CD4-positive, CD25-positive, alpha-beta regulatory T cell (primary cell): ENCODE results near the gene ADARB1. TPM values are rescaled to one million over a fixed set of nuclear protein-coding genes. Genes with fewer than 3 reads are reported as not detected.
A peak's percentile ranks its signal among the peaks of the same experiment; 100 is the strongest.

Experiments used
- ATAC-seq, 2 donors: fragments of 150-1000 bp; cut with Tn5 transposase; one replicate each; pipeline ENCODE4 v1.10.0; 2021; ENCODE audit warnings: low read depth in 2 of 2, moderate number of reproducible peaks in 2 of 2, moderate library complexity in 1 of 2
- DNase-seq, 3 donors: peaks; one replicate each; pipeline versions ENCODE4 v3.0.0 to v3.0.0-alpha.2; 2012 to 2022; ENCODE audit warnings: mixed read lengths in 1 of 3
- H3K27ac ChIP-seq: one replicate; pipeline ENCODE4 v1.7.0; 2013; ENCODE audit warnings: mild to moderate bottlenecking, low read length; ENCODE audit not compliant: insufficient read depth, poor library complexity, severe bottlenecking
- H3K27me3 ChIP-seq: one replicate; pipeline ENCODE4 v1.7.0; 2013; ENCODE audit warnings: low read length; ENCODE audit not compliant: control insufficient read depth, insufficient read depth
- H3K36me3 ChIP-seq: one replicate; pipeline ENCODE4 v1.7.0; 2013; ENCODE audit warnings: mild to moderate bottlenecking, low read length, moderate library complexity; ENCODE audit not compliant: control insufficient read depth, insufficient read depth
- H3K4me1 ChIP-seq: 2 replicates; pipeline ENCODE4 v1.7.0; 2013; ENCODE audit warnings: mild to moderate bottlenecking, low read length; ENCODE audit not compliant: insufficient read depth, control insufficient read depth, poor library complexity, severe bottlenecking
- H3K4me3 ChIP-seq: one replicate; pipeline ENCODE4 v1.7.0; 2013; ENCODE audit warnings: low read depth, mild to moderate bottlenecking, low read length, moderate library complexity
- H3K9me3 ChIP-seq, 2 experiments: 1 replicate in 1 of 2; 2 replicates in 1 of 2; pipeline ENCODE4 v1.7.0; 2013; ENCODE audit warnings: low read length in 2 of 2, mild to moderate bottlenecking in 1 of 2, moderate library complexity in 1 of 2; ENCODE audit not compliant: control insufficient read depth in 2 of 2
- H3K27ac Mint-ChIP-seq, 3 donors: one replicate each; pipeline ENCODE4 v1.8.0; 2020 to 2022; ENCODE audit warnings: mild to moderate bottlenecking in 3 of 3, mixed read lengths in 3 of 3, moderate library complexity in 2 of 3
- H3K27me3 Mint-ChIP-seq: one replicate; pipeline ENCODE4 v1.8.0; 2022; ENCODE audit warnings: mild to moderate bottlenecking, mixed read lengths
- H3K36me3 Mint-ChIP-seq: one replicate; pipeline ENCODE4 v1.8.0; 2020; ENCODE audit warnings: mixed read lengths
- H3K4me1 Mint-ChIP-seq, 4 donors: one replicate each; pipeline ENCODE4 v1.8.0; 2020 to 2022; ENCODE audit warnings: mixed read lengths in 4 of 4, mild to moderate bottlenecking in 1 of 4
- H3K4me3 Mint-ChIP-seq, 4 donors: one replicate each; pipeline ENCODE4 v1.8.0; 2020 to 2022; ENCODE audit warnings: mild to moderate bottlenecking in 4 of 4, mixed read lengths in 4 of 4, moderate library complexity in 3 of 4
- H3K9me3 Mint-ChIP-seq, 7 donors: one replicate each; pipeline ENCODE4 v1.8.0; 2020 to 2022; ENCODE audit warnings: mixed read lengths in 7 of 7, mild to moderate bottlenecking in 3 of 7, moderate library complexity in 2 of 7
- polyA plus RNA-seq, 4 donors: library from polyadenylated mRNA; unstranded; fragments of 300-500 nt; fragmentation: Illumina TruSeq; gene quantifications; one replicate each; pipeline ENCODE4 v1.2.3, GENCODE V29; 2021
- total RNA-seq: library from RNA; stranded (reverse); gene quantifications from one replicate; pipeline ENCODE4 v1.2.3, GENCODE V29; 2022

The ADARB1 gene
- total and polyA plus RNA-seq, 5 donors from 2014 or later: 2.8 to 52.9 (median 5.6) TPM

GRCh38 chr21:45204395-45204794 lies 130.0 kb downstream of the ADARB1 start:
- Mint-ChIP-seq H3K27me3 (no peaks in the 10 kb centered on the region), H3K9me3 (peaks cover 0 to 1% (median 0%) of the 10 kb centered on the region in 7 donors), H3K4me1 (peaks cover 5 to 29% (median 8%) of the 10 kb centered on the region in 4 donors), H3K27ac (peak overlapping the region in 1 of 3 donors; percentile 73), H3K4me3 (no peak overlapping the region), H3K36me3 (peaks cover 54% of the 10 kb centered on the region)
- Histone ChIP-seq H3K27me3 (no peaks in the 10 kb centered on the region), H3K27ac (no peak overlapping the region), H3K4me3 (no peak overlapping the region), H3K4me1 (no peaks in the 10 kb centered on the region), H3K36me3 (peaks cover 38% of the 10 kb centered on the region), H3K9me3 (no peaks in the 10 kb centered on the region)
- DNase-seq: no peak
- no peak for ATAC-seq

GRCh38 chr21:45207839-45208626 lies 133.7 kb downstream of the ADARB1 start:
- no peak overlapping the region for H3K27ac ChIP-seq
- H3K27me3 ChIP-seq: no peaks in the 10 kb centered on the region
- Mint-ChIP-seq H3K4me3 (no peak overlapping the region), H3K27ac (peak overlapping the region in 2 of 3 donors; percentile 24 to 66), H3K27me3 (no peaks in the 10 kb centered on the region), H3K9me3 (peaks cover 0 to 1% (median 0%) of the 10 kb centered on the region in 7 donors), H3K4me1 (peaks cover 5 to 20% (median 6%) of the 10 kb centered on the region in 4 donors), H3K36me3 (peaks cover 53% of the 10 kb centered on the region)
- no peak for ATAC-seq
- H3K4me3 ChIP-seq: no peak overlapping the region
- no peak for DNase-seq
- H3K36me3 ChIP-seq: peaks cover 58% of the 10 kb centered on the region
- H3K4me1 ChIP-seq: no peaks in the 10 kb centered on the region
- no peaks in the 10 kb centered on the region for H3K9me3 ChIP-seq

- H3K27ac Mint-ChIP-seq: no peak overlapping the region
- peaks cover 58% of the 10 kb centered on the region for H3K36me3 ChIP-seq
- H3K27ac ChIP-seq: no peak overlapping the region
- peaks cover 51% of the 10 kb centered on the region for H3K36me3 Mint-ChIP-seq
- peaks cover 5 to 14% (median 6%) of the 10 kb centered on the region in 4 donors for H3K4me1 Mint-ChIP-seq
- no peaks in the 10 kb centered on the region for H3K27me3 ChIP-seq
- no peaks in the 10 kb centered on the region for H3K9me3 ChIP-seq
- no peaks in the 10 kb centered on the region for H3K27me3 Mint-ChIP-seq
- H3K4me3 Mint-ChIP-seq: no peak overlapping the region
- H3K4me3 ChIP-seq: no peak overlapping the region
- H3K9me3 Mint-ChIP-seq: peaks cover 0 to 1% (median 0%) of the 10 kb centered on the region in 7 donors
- DNase-seq (no peak), ATAC-seq (no peak)
- no peaks in the 10 kb centered on the region for H3K4me1 ChIP-seq
Measured at GRCh38 chr21:45208627-45208951, 134.2 kb downstream of the ADARB1 start.

- H3K27me3 ChIP-seq: no peaks in the 10 kb centered on the region
- DNase-seq: no peak
- Mint-ChIP-seq H3K9me3 (peaks cover 0 to 1% (median 0%) of the 10 kb centered on the region in 7 donors), H3K27me3 (no peaks in the 10 kb centered on the region), H3K27ac (no peak overlapping the region), H3K4me1 (peaks cover 5 to 12% (median 6%) of the 10 kb centered on the region in 4 donors), H3K4me3 (no peak overlapping the region), H3K36me3 (peaks cover 51% of the 10 kb centered on the region)
- H3K4me1 ChIP-seq: no peaks in the 10 kb centered on the region
- no peak for ATAC-seq
- no peak overlapping the region for H3K27ac ChIP-seq
- no peak overlapping the region for H3K4me3 ChIP-seq
- H3K36me3 ChIP-seq: peaks cover 53% of the 10 kb centered on the region
- H3K9me3 ChIP-seq: no peaks in the 10 kb centered on the region
Measured at GRCh38 chr21:45209046-45209445, 134.7 kb downstream of the ADARB1 start.

- no peaks in the 10 kb centered on the region for H3K4me1 ChIP-seq
- peaks cover 5 to 12% (median 6%) of the 10 kb centered on the region in 4 donors for H3K4me1 Mint-ChIP-seq
- H3K27ac ChIP-seq: no peak overlapping the region
- no peaks in the 10 kb centered on the region for H3K27me3 Mint-ChIP-seq
- no peaks in the 10 kb centered on the region for H3K9me3 ChIP-seq
- peak overlapping the region in 2 of 3 donors; percentile 33 to 43 for H3K27ac Mint-ChIP-seq
- DNase-seq: no peak
- H3K36me3 ChIP-seq: peaks cover 46% of the 10 kb centered on the region
- ATAC-seq: no peak
- H3K9me3 Mint-ChIP-seq: peaks cover 0 to 1% (median 0%) of the 10 kb centered on the region in 7 donors
- peaks cover 51% of the 10 kb centered on the region for H3K36me3 Mint-ChIP-seq
- no peak overlapping the region for H3K4me3 Mint-ChIP-seq
- H3K4me3 ChIP-seq: no peak overlapping the region
- H3K27me3 ChIP-seq: no peaks in the 10 kb centered on the region
Measured at GRCh38 chr21:45209685-45210284, 135.4 kb downstream of the ADARB1 start.

GRCh38 chr21:45210461-45210983 lies 136.1 kb downstream of the ADARB1 start:
- H3K4me3 Mint-ChIP-seq: no peak overlapping the region
- H3K4me3 ChIP-seq: no peak overlapping the region
- H3K4me1 ChIP-seq: no peaks in the 10 kb centered on the region
- peaks cover 0 to 1% (median 0%) of the 10 kb centered on the region in 7 donors for H3K9me3 Mint-ChIP-seq
- H3K27me3 ChIP-seq: no peaks in the 10 kb centered on the region
- H3K4me1 Mint-ChIP-seq: peaks cover 5 to 12% (median 6%) of the 10 kb centered on the region in 4 donors
- no peak overlapping the region for H3K27ac Mint-ChIP-seq
- no peaks in the 10 kb centered on the region for H3K9me3 ChIP-seq
- DNase-seq (no peak), ATAC-seq (no peak)
- H3K36me3 Mint-ChIP-seq: peaks cover 52% of the 10 kb centered on the region
- H3K36me3 ChIP-seq: peaks cover 43% of the 10 kb centered on the region
- no peaks in the 10 kb centered on the region for H3K27me3 Mint-ChIP-seq
- no peak overlapping the region for H3K27ac ChIP-seq

- Histone ChIP-seq H3K4me1 (no peaks in the 10 kb centered on the region), H3K36me3 (peaks cover 42% of the 10 kb centered on the region), H3K9me3 (peaks cover 0 to 3% of the 10 kb centered on the region in 2 experiments), H3K27ac (no peak overlapping the region), H3K27me3 (no peaks in the 10 kb centered on the region), H3K4me3 (no peak overlapping the region)
- Mint-ChIP-seq H3K4me3 (no peak overlapping the region), H3K36me3 (peaks cover 52% of the 10 kb centered on the region), H3K9me3 (peaks cover 0 to 2% (median 0%) of the 10 kb centered on the region in 7 donors), H3K27ac (no peak overlapping the region), H3K27me3 (no peaks in the 10 kb centered on the region), H3K4me1 (peaks cover 5 to 12% (median 9%) of the 10 kb centered on the region in 4 donors)
- DNase-seq (no peak), ATAC-seq (no peak)
Measured at GRCh38 chr21:45211661-45212060, 137.3 kb downstream of the ADARB1 start.
